ENCODE results near the gene TULP4.
"Not testable (repeated sequence)": the region's sequence is repeated elsewhere in the genome, so short reads cannot be mapped to it uniquely, and the experiment has no call there.

Gene TULP4

GRCh38 chr6:158391276-158391675 lies 79.0 kb downstream of the TULP4 start:
- DNase-seq (ENCODE audit: low read depth): no peak

- DNase-seq (ENCODE audit: low read depth): not testable (repeated sequence)
Observed at GRCh38 chr6:158391977-158392376, 79.7 kb downstream of the TULP4 start.

GRCh38 chr6:158396136-158396535 lies 83.9 kb downstream of the TULP4 start:
- no peak for DNase-seq (ENCODE audit: low read depth)

GRCh38 chr6:158397578-158397977 lies 85.3 kb downstream of the TULP4 start:
- no peak for DNase-seq (ENCODE audit: low read depth)

GRCh38 chr6:158398252-158399024 lies 86.2 kb downstream of the TULP4 start:
- DNase-seq (ENCODE audit: low read depth): no peak

GRCh38 chr6:158399040-158399700 lies 86.9 kb downstream of the TULP4 start:
- DNase-seq (ENCODE audit: low read depth): no peak

GRCh38 chr6:158402184-158402583 lies 89.9 kb downstream of the TULP4 start:
- DNase-seq (ENCODE audit: low read depth): no peak

- not testable (repeated sequence) for DNase-seq (ENCODE audit: low read depth)
Observed at GRCh38 chr6:158405321-158405831, 93.1 kb downstream of the TULP4 start.

- no peak for DNase-seq (ENCODE audit: low read depth)
Observed at GRCh38 chr6:158405933-158406332, 93.7 kb downstream of the TULP4 start.

- DNase-seq (ENCODE audit: low read depth): no peak
Observed at GRCh38 chr6:158406736-158407135, 94.5 kb downstream of the TULP4 start.

GRCh38 chr6:158408013-158408412 lies 95.7 kb downstream of the TULP4 start:
- DNase-seq (ENCODE audit: low read depth): no peak

GRCh38 chr6:158408552-158409130 lies 96.4 kb downstream of the TULP4 start:
- no peak for DNase-seq (ENCODE audit: low read depth)

- DNase-seq (ENCODE audit: low read depth): no peak
Observed at GRCh38 chr6:158409451-158409850, 97.2 kb downstream of the TULP4 start.

- DNase-seq (ENCODE audit: low read depth): no peak
Observed at GRCh38 chr6:158410784-158411183, 98.5 kb downstream of the TULP4 start.

- no peak for DNase-seq (ENCODE audit: low read depth)
Observed at GRCh38 chr6:158411998-158412397, 99.7 kb downstream of the TULP4 start.

- DNase-seq (ENCODE audit: low read depth): no peak
Observed at GRCh38 chr6:158413028-158413427, 100.8 kb downstream of the TULP4 start.

GRCh38 chr6:158413814-158414565 lies 101.7 kb downstream of the TULP4 start:
- no peak for DNase-seq (ENCODE audit: low read depth)

- no peak for DNase-seq (ENCODE audit: low read depth)
Observed at GRCh38 chr6:158414851-158415262, 102.6 kb downstream of the TULP4 start.

GRCh38 chr6:158415666-158416065 lies 103.4 kb downstream of the TULP4 start:
- no peak for DNase-seq (ENCODE audit: low read depth)

- no peak for DNase-seq (ENCODE audit: low read depth)
Observed at GRCh38 chr6:158416883-158417759, 104.9 kb downstream of the TULP4 start.

- no peak for DNase-seq (ENCODE audit: low read depth)
Observed at GRCh38 chr6:158417760-158418098, 105.5 kb downstream of the TULP4 start.
